Left ventricle myocardium inferior (tissue), 1 donor: ENCODE measurements around the gene GPR158. TPM values are rescaled to one million over a fixed set of nuclear protein-coding genes. Genes with fewer than 3 reads are reported as not detected.

Experiments
- total RNA-seq: library from RNA; stranded (reverse); fragmentation: NEBNext Ultra II Directional; extraction: Animal tissue kit (Norgen Biotek cat#: 25700); gene quantifications from one replicate; pipeline ENCODE4 v1.2.1, GENCODE V29; 2021
- donor health status: DM: no; HTN: yes; CAD: no; lungs with severe emphysema.

The GPR158 gene
- total RNA-seq, 1 donor from 2014 or later, result not detected

Other genes starting within 250 kb of the GPR158 start
- gene PRTFDC1, start 222.4 kb upstream of the GPR158 start, total RNA-seq, result 1.5 TPM
- not detected for gene ENKUR, start 158.8 kb upstream of the GPR158 start, total RNA-seq
- gene THNSL1, start 158.4 kb upstream of the GPR158 start, total RNA-seq, result 5.3 TPM